Left renal cortex interstitium (tissue), 4 donors: ENCODE measurements around the gene GYS2. TPM values are rescaled to one million over a fixed set of nuclear protein-coding genes. Genes with fewer than 3 reads are reported as not detected.
A peak's percentile ranks its signal among the peaks of the same experiment; 100 is the strongest.
"Not testable (repeated sequence)": the region's sequence is repeated elsewhere in the genome, so short reads cannot be mapped to it uniquely, and the experiment has no call there.

ENCODE experiments used
- DNase-seq, 4 donors: peaks; one replicate each; pipeline ENCODE4 v3.0.0-alpha.2; 2013; ENCODE audit warnings: low read depth in 4 of 4, low spot score in 2 of 4, missing footprints in 1 of 4
- polyA plus RNA-seq, 4 donors: library from polyadenylated mRNA; unstranded; fragments of 120-200 nt; gene quantifications; one replicate each; pipeline ENCODE4 v1.2.1, GENCODE V29; 2013; ENCODE audit not compliant: insufficient read length in 4 of 4

GYS2 gene
- under 1 TPM in 2 of 4 donors, not detected in 2; 0.16 to 0.32 TPM for polyA plus RNA-seq

DNA sequence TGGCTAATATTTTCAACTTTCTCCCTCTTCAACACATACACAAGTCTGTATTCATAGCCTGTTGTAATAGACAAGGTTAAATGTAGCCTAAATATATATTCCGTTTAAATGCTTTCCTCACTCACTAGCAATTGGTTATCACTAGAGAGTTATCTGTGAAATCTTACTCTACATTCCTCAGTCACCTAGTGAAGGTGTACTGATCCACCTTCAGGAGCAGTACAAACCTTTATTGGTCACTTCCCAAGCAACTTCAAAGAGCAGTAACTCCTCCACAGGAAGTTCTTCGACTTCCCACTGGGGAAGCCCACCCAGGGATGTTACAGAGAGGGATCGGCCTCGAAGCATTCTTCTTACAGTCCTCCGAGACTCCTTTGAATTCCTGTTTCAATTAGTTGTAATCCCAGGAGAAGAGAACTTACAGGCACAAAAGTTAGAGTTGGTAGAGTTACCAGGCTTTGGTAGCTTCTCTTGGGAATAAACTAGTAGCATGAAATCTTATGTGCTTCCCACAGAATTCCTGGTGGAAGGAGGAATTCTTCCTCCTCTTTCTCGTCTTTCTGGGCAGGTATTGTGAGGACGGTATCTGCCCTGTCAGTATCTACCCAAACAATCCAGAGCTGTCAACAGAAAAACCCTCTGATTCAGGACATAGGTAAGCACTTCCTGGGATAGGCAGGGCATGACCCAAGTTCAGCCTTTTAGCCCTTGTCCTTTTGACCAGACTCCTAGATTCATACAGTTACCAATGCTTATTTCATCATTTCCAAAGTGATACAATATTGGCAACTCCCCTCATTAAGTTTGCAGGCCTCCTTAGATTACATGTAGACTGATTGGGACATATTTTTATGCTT is at the start of gene GYS2:
Gene GYS2, minus strand, starts transcription at position 603 of the 857 bp plus-strand sequence. Its CDS starts 255 bp downstream, at position 348.
- no peak for DNase-seq

DNA sequence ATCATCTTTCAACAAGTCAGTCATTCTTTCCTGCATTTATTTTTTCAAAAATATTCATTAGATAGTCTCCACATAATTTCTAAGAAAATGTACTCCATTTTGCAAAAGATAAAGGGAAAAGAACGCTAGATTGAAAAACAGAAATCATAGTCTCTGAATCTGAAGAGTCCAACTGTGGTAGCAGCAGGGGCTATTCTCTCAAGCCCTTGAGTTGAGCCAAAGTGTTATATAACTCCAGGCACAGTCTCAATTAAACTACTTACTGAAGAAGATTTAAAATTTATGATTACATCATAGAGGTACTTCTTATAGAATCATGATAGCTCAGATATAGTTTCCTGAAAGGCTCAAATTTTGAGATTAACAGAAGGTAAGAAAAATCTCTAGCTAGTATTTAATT is 47.2 kb upstream of the GYS2 start:
- DNase-seq = no peak

GRCh38 chr12:21650997-21651396 is 46.4 kb upstream of the GYS2 start:
- DNase-seq = no peak

- no peak for DNase-seq
Measured at GRCh38 chr12:21649034-21649433, 44.4 kb upstream of the GYS2 start.

DNA sequence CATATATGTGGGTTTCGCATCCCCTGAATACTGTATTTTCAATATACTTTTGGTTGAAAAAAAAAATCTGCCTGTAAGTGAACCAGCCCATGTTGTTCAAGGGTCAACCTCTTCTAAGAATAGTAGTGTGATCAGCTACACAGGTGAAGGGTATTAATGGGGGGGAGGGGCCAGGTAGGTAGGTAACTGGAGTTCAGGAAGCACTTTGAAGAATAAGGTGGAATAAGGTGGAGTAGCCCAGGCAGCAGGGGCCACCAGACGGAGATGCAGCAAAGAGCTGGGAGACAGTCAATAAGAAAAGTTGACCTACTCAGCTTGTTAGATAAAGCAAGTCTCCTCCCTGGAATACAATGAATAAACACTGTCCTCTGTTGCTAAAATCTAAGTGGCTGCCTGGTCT is 43.7 kb upstream of the GYS2 start:
- no peak for DNase-seq

DNA sequence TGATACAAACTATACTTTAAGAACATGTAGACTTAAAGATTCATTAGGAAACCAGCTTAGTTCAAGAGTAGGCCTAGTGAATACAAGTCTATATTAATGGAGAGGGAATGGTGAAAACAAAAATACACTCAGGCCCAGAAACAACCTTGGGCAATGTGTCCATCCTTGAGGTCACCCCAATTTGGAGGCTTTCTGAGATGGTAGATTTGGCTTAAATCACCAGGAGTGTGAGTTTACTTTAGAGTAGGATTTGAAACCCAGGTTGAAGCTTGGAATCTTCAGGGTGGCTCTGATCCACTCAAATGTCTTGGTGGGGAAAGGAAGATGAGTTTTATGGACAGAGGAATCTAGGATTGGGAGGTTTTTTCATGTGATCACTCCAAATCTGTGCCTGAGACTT is 42.5 kb upstream of the GYS2 start:
- no peak for DNase-seq

DNA sequence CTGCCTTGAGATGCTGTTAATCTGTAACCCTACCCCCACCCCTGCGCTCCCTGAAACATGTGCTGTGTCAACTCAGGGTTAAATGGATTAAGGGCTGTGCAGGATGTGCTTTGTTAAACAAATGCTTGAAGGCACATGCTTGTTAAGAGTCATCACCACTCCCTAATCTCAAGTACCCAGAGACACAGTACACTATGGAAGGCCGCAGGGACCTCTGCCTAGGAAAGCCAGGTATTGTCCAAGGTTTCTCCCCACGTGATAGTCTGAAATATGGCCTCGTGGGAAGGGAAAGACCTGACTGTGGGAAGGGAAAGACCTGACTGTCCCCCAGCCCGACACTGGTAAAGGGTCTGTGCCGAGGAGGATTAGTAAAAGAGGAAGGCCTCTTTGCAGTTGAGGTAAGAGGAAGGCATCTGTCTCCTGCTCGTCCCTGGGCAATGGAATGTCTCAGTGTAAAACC is 40.4 kb upstream of the GYS2 start:
- not testable (repeated sequence) for DNase-seq

GRCh38 chr12:21644516-21644915 is 39.9 kb upstream of the GYS2 start:
- no peak for DNase-seq

DNA sequence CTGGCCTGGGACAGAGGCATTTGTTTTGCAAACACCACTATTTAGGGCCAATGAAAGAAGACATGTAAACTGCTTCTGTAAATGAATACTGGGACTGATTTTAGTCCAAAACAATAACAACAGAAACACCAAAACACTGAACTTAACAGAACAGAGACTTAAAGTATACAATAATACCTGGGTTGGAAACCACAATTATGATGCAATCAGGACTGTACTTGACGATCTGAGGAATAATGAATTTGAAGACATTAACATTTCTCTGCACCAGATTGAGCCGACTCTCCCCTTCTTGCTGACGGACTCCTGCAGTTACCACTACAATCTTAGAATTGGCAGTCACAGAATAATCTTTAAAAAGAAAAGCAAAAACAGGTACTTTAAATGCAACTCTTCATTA is 39.1 kb upstream of the GYS2 start:
- DNase-seq = no peak

DNA sequence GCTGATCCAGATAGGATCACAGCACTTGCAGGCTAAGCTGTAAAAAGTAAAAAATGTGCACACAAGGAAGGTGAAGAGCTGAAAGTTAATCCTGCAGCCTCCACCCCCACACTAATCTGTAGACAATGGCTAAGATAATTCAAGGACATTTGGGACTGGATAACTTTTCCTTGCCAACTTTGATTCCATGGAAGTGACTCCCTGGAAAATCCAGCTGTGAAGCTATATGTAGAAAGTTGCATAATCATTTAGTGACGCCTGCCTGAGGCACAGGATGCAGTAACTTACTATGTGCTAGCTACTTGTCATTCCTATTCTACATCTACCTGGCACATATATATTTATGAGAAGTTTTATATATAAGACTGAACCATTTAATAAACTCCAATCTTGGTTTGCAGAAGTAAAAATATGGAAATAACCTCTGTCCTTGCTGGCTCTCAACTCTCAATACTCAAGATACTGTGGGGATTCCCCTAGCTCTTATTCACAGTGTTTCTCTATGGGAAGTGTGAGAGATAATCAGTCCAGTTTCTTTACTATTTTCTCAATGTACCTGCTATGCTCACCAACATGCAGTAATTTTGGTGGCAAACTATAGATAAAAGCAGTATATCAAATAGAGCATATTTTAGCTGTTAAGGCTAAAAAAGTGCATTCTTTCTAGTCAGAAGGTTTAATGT is 38.2 kb upstream of the GYS2 start:
- no peak for DNase-seq

- no peak for DNase-seq
Measured at GRCh38 chr12:21638054-21638891, 33.6 kb upstream of the GYS2 start.

DNA sequence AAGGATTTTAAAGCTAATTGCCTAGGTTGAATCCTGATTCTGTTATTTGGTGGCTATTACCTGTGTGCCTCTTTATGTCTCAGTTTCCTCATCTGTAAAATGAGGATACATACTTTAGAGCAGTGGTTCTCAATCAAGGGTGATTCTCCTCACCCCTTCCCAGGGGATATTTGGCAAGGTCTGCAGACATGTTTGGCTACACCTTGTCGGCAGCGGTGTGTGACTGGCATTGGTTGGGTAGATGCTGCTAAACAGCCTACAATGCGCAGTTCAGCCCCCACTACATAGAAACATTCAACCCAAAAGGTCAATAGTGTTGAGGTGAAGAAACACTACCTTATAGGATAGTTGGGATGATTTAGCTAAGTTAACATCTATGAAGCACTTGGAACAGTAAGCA is 29.6 kb upstream of the GYS2 start:
- no peak for DNase-seq

GRCh38 chr12:21631367-21631766 is 26.7 kb upstream of the GYS2 start:
- no peak for DNase-seq

- DNase-seq = no peak
Measured at GRCh38 chr12:21627924-21628323, 23.3 kb upstream of the GYS2 start.

- no peak for DNase-seq
Measured at GRCh38 chr12:21618566-21618965, 13.9 kb upstream of the GYS2 start.

GRCh38 chr12:21617030-21617429 is 12.4 kb upstream of the GYS2 start:
- no peak for DNase-seq

DNA sequence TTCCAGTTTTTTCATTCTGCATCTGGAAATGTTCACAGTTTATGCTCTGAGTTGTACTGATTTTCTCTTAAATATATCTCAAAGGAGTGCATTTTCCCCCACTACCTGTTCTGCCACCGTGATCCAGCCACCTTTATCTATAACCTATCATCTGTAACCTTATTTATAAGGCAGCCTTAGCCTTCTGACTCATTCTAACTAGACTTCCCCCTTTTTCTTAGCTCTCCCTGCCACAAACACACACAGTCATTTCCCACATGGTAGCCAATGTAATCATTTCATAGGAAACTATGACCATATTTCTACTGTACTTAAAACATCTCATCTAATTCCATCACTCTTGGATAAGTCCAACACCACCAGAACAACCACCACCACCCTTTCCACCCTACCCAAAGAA is 10.8 kb upstream of the GYS2 start:
- DNase-seq = no peak

GRCh38 chr12:21614506-21614905 is 9.9 kb upstream of the GYS2 start:
- DNase-seq = no peak

GRCh38 chr12:21613931-21614330 is 9.3 kb upstream of the GYS2 start:
- DNase-seq = no peak

DNA sequence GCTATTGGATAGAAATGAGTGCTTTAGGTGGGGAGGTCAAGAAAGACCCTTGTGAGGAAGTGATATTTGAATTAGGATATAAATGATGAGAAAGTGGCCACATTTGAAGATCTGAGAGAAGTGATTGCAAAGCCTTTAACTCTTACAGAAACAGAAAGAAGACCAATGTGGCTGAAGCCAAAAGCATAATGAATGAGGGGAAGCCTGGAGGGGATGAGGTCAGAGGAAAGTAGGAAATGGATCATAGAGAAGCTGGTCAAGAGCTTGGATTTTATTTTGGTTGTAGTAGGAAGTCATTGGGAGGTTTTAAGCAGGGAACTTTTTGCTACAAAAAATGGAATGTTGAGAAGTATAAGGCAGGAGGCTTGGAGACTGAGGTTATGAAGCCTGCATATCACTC is 3.5 kb upstream of the GYS2 start:
- DNase-seq = no peak

- peak in 1 of 4 donors; percentile 4 for DNase-seq
Measured at GRCh38 chr12:21607701-21608100, 3.1 kb upstream of the GYS2 start.
